Ureter (tissue), 1 donor: ENCODE results near the gene MYO1E. TPM values are rescaled to one million over a fixed set of nuclear protein-coding genes. Genes with fewer than 3 reads are reported as not detected.
"Not testable (repeated sequence)": the region's sequence is repeated elsewhere in the genome, so short reads cannot be mapped to it uniquely, and the experiment has no call there.

Experiments used
- DNase-seq: peaks from one replicate; pipeline ENCODE4 v3.0.0-alpha.2; 2020; ENCODE audit warnings: low spot score
- total RNA-seq: library from RNA; stranded (reverse); gene quantifications from one replicate; pipeline ENCODE4 v1.2.4, GENCODE V29; 2023
- donor health status: DM: yes; HTN: yes; CAD: no.

Gene MYO1E
- total RNA-seq, 1 donor from 2014 or later = 121 TPM

GRCh38 chr15:59166601-59167265, 205.9 kb downstream of the MYO1E start:
- DNase-seq = no peak

- no peak for DNase-seq
Measured at GRCh38 chr15:59166166-59166565, 206.5 kb downstream of the MYO1E start.

GRCh38 chr15:59165726-59166125, 206.9 kb downstream of the MYO1E start:
- peak; percentile 57 for DNase-seq

GRCh38 chr15:59162080-59162479, 210.6 kb downstream of the MYO1E start:
- DNase-seq = not testable (repeated sequence)

- no peak for DNase-seq
Measured at GRCh38 chr15:59160880-59161593, 211.6 kb downstream of the MYO1E start.

GRCh38 chr15:59159210-59159609, 213.5 kb downstream of the MYO1E start:
- no peak for DNase-seq

- DNase-seq = peak; percentile 51
Measured at GRCh38 chr15:59158701-59159034, 214.0 kb downstream of the MYO1E start.

GRCh38 chr15:59157840-59158700, 214.6 kb downstream of the MYO1E start:
- DNase-seq = no peak

GRCh38 chr15:59157396-59157795, 215.3 kb downstream of the MYO1E start:
- no peak for DNase-seq

GRCh38 chr15:59155431-59155830, 217.2 kb downstream of the MYO1E start:
- no peak for DNase-seq

- no peak for DNase-seq
Measured at GRCh38 chr15:59154243-59154642, 218.4 kb downstream of the MYO1E start.

- DNase-seq = no peak
Measured at GRCh38 chr15:59153466-59153865, 219.2 kb downstream of the MYO1E start.

GRCh38 chr15:59152694-59153450, 219.8 kb downstream of the MYO1E start:
- DNase-seq = no peak

- no peak for DNase-seq
Measured at GRCh38 chr15:59150185-59150584, 222.5 kb downstream of the MYO1E start.

GRCh38 chr15:59148153-59148833, 224.4 kb downstream of the MYO1E start:
- no peak for DNase-seq

- no peak for DNase-seq
Measured at GRCh38 chr15:59147666-59148065, 225.0 kb downstream of the MYO1E start.

- DNase-seq = not testable (repeated sequence)
Measured at GRCh38 chr15:59144594-59144993, 228.1 kb downstream of the MYO1E start.

- DNase-seq = no peak
Measured at GRCh38 chr15:59143281-59143680, 229.4 kb downstream of the MYO1E start.

GRCh38 chr15:59140422-59141226, 232.0 kb downstream of the MYO1E start:
- no peak for DNase-seq

- DNase-seq = no peak
Measured at GRCh38 chr15:59138243-59138642, 234.4 kb downstream of the MYO1E start.
